IMR-90 (cell line): ENCODE measurements around the gene AMACR.

Source experiments
- MAZ ChIP-seq: IDR thresholded peaks from 2 replicates; pipeline ENCODE4 v1.6.1; 2012; ENCODE audit warnings: low read depth, mild to moderate bottlenecking, low read length, improper control_type of control experiment, moderate library complexity, borderline replicate concordance
- POLR2A ChIP-seq: IDR thresholded peaks from 2 replicates; pipeline ENCODE4 v1.6.1; 2012; ENCODE audit warnings: mild to moderate bottlenecking, low read depth, low read length
- RFX5 ChIP-seq: IDR thresholded peaks from 2 replicates; pipeline ENCODE4 v1.8.0; 2012; ENCODE audit warnings: low read depth, mild to moderate bottlenecking, low read length, moderate library complexity
- TF ChIP-seq, protein P1 (sequence below): conservative IDR thresholded peaks from 2 replicates; pipeline ENCODE4 v1.5.1; 2012; ENCODE audit warnings: mild to moderate bottlenecking, low read depth, low read length, improper control_type of control experiment

DNA sequence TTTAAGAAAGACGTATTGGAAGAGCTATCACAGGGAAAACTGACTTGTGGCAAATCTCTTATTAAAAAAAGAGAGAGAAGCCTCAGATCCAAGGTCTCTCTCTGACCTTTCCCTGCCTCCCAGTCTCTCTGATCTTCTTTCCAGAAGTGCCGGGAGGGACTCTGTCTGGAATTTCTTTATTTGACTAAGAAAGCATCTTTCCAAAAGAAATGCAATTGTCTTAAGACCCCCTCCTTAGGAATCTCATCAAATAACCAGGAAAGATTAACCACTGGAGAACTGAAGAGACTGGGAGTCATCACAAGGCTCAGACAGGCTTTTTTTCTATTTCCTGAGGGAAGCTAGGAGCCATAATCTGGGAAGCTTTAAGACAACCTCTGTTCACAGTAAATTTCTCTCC is 30.5 kb upstream of the AMACR start:
- TF ChIP-seq, protein P1, sequence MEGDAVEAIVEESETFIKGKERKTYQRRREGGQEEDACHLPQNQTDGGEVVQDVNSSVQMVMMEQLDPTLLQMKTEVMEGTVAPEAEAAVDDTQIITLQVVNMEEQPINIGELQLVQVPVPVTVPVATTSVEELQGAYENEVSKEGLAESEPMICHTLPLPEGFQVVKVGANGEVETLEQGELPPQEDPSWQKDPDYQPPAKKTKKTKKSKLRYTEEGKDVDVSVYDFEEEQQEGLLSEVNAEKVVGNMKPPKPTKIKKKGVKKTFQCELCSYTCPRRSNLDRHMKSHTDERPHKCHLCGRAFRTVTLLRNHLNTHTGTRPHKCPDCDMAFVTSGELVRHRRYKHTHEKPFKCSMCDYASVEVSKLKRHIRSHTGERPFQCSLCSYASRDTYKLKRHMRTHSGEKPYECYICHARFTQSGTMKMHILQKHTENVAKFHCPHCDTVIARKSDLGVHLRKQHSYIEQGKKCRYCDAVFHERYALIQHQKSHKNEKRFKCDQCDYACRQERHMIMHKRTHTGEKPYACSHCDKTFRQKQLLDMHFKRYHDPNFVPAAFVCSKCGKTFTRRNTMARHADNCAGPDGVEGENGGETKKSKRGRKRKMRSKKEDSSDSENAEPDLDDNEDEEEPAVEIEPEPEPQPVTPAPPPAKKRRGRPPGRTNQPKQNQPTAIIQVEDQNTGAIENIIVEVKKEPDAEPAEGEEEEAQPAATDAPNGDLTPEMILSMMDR, result no peak
- no peak for TF ChIP-seq MAZ
- TF ChIP-seq RFX5, result no peak
- no peak for TF ChIP-seq POLR2A
